Eye (tissue), 1 donor: Measurements from ENCODE around the gene C11orf68.

Experiments
- DNase-seq: peaks from one replicate; pipeline ENCODE4 v3.0.0-alpha.2; 2015

The C11orf68 gene

GRCh38 chr11:65870307-65870658, 48.6 kb downstream of the C11orf68 start:
- DNase-seq, result no peak

- no peak for DNase-seq
Measured at GRCh38 chr11:65869643-65870306, 49.1 kb downstream of the C11orf68 start.

DNA sequence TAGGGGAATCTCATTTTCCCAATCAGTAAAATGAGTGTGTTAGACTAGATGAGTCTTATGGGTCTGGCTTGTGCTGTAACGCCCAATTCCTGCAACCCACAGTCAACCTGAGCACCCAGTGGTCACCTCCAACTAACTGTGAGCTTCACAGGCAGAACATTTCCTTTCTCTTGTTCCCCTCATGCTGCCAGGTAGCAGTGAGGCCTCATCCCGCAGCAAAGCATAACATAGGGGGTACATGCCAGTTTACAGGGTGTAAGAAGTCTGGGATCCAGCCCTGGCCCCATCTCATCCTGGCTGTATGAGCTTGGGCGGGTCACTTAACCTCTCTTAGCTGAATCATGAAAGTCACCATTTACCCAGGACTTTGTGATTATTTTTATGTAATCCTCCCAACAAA, 50.0 kb downstream of the C11orf68 start:
- DNase-seq, result no peak

DNA sequence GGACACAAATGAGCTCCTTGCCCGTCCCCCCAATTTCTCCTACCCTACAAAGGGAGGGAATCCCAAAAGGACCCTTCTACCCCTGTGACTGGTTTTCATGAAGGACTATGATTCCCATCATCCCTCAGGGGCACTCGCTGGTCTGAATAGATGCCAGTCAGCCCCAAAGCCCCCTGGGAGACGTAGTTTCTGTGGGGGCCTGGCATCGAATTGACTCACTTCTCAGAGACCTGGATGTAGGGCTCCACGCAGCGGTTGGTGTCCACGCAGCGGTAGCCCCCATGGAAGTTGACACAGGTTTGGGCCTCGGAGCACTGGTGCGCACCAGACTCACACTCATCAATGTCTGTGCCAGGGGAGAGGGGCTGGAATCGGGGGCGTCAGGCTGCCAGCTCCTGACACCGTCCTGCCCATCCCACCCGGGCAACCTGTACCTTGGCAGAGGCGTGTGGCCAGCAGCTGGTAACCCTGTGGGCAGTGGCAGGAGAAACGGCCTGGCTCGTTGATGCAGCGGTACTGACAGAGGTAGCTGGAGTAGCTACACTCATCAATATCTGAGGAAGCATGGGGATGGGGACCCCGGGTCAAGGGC, 50.7 kb downstream of the C11orf68 start:
- DNase-seq, result peak; percentile 64

DNA sequence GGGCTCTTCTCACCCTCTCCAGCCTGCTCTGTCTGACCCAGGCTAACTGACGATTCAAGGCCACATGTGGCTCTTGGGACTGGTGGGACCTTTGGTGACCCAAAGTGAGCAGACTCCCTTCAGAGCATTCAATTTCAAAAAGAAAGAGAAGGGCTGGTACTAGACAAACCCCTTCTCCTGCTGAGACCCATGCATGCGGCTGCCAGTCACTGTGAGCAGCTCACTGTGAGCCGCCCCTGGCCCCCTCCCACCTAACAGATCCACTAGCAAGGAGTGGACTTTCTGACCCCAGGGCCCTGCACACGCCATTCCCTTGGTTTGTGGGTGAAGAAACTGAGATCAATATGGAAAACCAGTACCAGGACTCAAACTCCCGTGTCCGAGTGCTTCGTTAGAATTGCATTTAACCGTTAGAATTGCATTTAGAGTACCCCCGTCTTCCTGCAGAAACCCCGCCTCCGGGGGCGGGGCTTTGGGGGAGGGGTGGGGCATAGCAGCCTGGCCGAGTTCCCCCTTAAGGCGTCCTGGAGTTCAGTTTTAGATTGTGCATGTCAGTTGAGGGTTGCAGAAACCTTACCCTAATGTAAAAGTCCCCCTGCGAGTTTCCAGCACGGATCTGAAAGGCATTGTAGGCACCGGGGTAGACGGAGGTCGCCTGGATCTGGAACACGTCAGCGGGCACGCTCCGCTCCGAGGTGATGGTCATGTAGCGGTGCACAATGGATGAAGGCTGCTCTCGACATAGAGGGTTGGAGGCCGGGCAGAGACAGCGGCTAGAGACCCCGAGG, 51.4 kb downstream of the C11orf68 start:
- DNase-seq, result peak; percentile 48
